ENCODE data around the gene FILIP1L.
"Not testable (repeated sequence)": the region's sequence is repeated elsewhere in the genome, so short reads cannot be mapped to it uniquely, and the experiment has no call there.

FILIP1L gene

GRCh38 chr3:99857278-99857677, 257.0 kb downstream of the FILIP1L start:
- DNase-seq: no peak

GRCh38 chr3:99856437-99857220, 257.7 kb downstream of the FILIP1L start:
- DNase-seq: no peak

DNA sequence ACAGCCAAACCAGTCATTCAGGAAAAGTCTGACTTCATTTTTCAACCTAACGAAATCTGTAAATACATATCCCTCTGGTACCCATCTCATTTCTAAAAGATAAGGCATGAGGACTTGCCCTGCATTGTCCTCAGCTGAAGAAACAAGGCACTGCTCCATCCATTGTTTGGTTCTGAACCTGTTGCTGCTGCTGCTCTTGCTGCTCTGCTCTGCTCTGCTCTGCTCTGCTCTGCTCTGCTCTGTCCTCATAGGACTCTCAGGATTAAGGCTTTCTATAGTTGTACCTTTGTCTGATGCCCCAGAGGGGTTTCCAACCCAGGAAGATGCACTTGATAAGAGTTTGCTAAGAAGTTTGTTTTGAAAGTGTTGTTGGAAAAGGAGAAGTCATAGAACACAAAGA, 258.4 kb downstream of the FILIP1L start:
- DNase-seq: no peak

DNA sequence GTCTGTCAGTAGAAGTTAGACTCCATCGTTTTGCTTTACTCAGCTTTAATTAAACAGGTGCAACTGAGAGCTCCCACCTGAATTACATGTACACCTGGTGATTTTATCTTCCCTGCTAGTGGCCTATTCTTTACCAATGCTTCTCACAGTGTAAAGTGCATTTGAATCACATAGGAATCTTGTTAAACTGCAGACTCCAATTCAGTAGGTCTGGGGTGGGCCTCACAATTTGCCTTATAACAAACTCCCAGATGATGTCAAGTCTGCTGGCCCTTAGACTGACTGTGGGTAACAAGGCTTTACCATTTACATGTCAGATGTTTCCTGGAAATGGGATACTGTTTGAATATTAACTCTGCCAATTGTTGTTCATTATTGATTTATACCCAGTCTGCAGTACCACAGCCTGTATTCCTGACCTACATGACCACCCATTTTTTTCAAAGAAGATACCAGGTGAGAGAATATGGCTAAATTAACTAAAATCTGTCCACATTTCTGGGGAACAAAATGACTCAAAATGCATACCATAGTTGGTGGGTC, 259.5 kb downstream of the FILIP1L start:
- no peak for DNase-seq

GRCh38 chr3:99852851-99853250, 261.4 kb downstream of the FILIP1L start:
- DNase-seq: no peak

- DNase-seq: no peak
These were observed 262.3 kb downstream of the FILIP1L start for GRCh38 chr3:99851955-99852354.

- no peak for DNase-seq
These were observed 263.7 kb downstream of the FILIP1L start for GRCh38 chr3:99850608-99851007.

DNA sequence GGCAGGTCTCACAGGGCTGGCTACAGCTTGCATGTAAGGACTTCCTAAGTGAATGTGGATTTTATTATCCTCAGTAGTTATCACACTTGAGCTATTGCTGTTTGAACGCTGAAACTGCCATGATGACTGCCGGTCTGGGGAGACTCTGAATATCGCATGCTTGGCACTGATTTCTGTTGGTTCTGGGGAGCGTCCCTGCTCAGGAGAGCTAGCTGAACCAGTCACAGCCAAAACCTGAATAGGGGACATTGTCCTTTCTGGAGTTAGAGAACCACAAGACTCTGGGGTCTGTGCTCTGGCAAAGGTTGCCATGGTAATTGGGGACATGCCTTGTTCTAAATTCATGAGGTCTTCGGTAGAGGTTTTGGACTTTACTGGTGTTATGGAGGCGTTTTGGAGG, 265.9 kb downstream of the FILIP1L start:
- DNase-seq: no peak

DNA sequence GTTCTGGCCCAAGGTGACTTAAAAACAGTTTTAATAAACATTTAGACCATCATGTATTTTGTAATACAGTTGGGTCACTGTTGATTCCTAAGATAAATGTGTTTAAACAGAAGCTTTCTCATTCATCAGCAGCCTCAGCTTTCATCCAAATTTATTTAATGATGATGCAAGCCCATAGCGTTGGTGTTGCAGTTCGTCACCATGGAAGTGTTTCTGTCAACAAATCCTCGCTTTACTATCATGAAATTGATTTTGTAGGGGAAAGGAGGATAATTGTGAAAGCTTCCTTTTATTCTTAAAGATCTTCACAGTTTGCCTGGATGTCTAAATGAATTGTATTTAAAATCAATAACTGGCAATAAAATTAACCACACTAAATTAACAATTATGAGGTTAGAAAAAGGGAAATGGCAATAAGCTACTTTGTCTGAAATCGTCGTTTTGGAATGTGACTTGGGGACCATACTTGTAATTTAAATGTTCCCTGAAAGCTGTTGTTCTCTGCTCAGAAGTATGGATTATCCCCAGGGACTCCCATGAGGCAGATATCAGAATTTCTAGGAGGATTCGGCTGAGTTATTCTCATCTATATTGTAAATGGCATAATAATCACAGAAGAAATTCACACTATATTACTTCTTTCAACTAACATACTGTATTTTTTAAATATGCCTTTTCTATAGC, 267.7 kb downstream of the FILIP1L start:
- no peak for DNase-seq

DNA sequence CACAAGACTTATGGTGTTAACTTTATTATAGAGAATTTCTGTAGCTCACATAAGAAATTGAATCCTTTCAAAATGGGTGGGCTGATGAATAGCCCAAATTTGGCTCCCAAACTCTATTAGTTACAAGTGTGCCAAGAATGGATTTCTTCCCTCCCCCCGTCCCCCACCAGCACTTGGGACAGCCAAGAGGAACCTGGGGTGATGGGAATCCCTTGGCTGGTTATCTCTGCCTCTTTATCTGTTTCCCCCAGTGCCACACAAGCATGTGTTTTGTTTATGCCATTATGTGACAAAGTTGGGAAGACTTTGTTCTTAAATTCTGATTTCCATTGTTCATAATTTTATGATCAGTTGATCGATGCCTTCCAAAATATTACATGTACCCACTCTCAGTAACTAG, 268.3 kb downstream of the FILIP1L start:
- no peak for DNase-seq

DNA sequence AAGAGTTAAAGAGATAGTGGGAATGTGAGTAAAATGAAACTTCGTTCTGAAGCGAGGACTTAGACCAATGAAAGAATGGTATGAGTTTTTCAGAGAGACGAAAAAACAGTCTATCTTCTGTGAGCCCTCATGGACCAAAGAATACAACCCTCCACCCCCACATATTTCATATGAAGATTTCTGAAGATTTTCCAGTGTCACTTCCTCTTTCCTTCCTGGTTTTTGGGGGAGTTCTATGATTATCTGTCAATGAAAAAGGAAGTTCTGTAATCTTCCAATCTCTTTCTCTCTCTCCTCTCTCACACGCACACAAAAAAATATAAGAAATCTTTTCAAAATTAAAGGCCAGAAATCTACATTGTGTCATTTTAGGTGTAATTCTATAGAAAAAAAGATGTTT, 269.0 kb downstream of the FILIP1L start:
- DNase-seq: no peak

- DNase-seq: no peak
These were observed 270.6 kb downstream of the FILIP1L start for GRCh38 chr3:99843590-99844258.

DNA sequence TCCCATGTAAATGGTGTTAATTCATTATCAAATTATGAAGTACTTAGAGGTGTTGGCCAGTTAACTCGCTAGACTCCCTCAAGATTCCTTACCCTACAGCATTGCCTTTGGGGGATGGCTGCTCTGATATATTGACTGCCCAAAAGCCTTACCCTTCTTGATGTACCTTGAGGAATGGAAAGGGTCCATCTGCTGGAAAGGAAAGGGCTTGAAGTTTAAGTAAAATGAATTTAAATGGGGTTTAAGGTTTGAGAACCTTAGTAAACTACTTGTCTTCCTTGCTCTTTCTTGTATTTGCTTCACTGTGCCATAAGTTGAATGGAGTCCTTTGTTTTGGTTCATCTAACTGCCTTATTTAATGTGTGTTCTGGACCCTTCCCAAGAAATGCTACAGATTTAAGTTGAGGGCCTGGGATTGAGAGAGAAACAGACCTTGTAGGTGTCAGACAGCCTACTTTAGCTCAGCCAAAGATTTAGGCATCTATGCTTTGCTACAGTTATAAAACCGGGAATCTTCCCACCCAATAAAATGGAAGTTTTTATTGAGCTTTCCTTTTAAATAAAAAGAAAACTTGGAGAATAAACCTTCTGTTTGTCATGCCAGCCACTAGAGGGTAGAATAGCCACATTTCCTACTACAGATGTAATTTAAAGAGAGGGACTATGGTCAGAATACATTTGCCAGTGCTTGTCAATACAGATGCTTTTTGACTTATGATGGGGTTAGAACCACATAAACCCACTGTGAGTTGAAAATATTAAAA, 271.3 kb downstream of the FILIP1L start:
- DNase-seq: no peak

DNA sequence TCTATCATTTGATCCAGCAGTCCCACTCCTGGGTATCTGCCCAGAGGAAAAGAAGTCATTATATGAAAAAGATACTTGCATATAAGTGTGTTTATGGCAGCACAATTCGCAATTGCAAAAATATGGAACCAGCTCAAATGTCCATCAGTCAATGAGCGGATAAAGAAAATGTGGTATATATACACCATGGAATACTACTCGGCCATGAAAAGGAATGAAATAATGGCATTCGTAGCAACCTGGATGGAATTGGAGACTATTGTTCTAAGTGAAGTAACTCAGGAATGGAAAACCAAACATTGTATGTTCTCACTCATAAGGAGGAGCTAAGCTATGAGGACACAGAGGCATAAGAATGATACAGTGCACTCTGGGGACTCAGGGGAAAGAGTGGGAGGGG, 272.4 kb downstream of the FILIP1L start:
- not testable (repeated sequence) for DNase-seq

DNA sequence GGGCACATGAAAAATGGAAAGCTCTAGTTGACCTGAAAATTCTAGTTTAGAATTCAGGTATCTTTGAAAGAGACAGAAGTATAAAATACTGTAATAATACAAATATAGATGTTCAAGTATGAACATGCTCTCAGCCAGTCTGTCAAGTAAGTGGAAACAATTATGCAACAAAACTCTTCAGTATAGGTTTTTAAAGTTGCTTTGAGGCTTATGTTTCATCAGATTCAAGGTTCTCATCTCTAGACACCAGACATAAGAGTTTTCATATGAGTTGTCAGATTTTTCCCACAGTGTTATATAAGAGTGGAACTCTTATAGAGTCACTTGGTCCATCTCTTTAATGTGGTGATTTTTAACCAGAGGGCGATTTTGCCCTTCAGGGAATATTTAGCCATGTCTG, 274.7 kb downstream of the FILIP1L start:
- no peak for DNase-seq

GRCh38 chr3:99838755-99839154, 275.5 kb downstream of the FILIP1L start:
- DNase-seq: no peak

- DNase-seq: no peak
These were observed 276.6 kb downstream of the FILIP1L start for GRCh38 chr3:99837715-99838114.

DNA sequence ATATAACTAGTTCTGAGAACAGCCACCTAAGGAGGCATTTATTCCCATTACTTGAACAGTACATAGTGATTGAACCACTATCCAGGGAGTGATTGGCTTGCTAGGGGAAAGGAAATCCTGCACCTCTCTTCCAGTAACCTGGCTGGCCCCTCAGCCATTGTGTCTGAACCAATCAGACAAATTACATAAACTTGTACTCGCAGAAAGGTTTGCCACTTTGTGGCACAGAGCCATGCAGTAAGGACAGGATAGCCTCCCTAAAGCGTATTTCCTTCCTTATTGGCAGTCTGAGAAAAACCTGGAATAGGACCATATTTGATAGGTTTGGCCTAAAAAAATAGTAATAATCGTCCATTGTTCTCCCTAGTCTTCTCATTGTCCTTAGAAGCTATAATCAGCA, 277.6 kb downstream of the FILIP1L start:
- no peak for DNase-seq

- no peak for DNase-seq
These were observed 279.9 kb downstream of the FILIP1L start for GRCh38 chr3:99834211-99834957.

GRCh38 chr3:99833617-99834205, 280.6 kb downstream of the FILIP1L start:
- DNase-seq: no peak

- DNase-seq: no peak
These were observed 284.5 kb downstream of the FILIP1L start for GRCh38 chr3:99829844-99830243.
